Transverse colon (tissue), 4 donors: ENCODE data around the gene ZBTB48.

Experiments
- CTCF ChIP-seq, 5 experiments: fragments of 200-600 bp in 3 of 5; fragments of 450-650 bp in 2 of 5; sonication (generic) in 3 of 5; IDR thresholded peaks; 1 replicate in 2 of 5; 2 replicates in 3 of 5; pipeline ENCODE4 v1.5.1; 2016 to 2017; ENCODE audit warnings: antibody characterized with exemption in 5 of 5, inconsistent platforms in 3 of 5, mild to moderate bottlenecking in 2 of 5, moderate library complexity in 1 of 5
- POLR2AphosphoS5 ChIP-seq, 3 donors: sonication (generic); formaldehyde crosslinking; IDR thresholded peaks; one replicate each; pipeline ENCODE4 v1.6.1; 2016; ENCODE audit warnings: antibody characterized with exemption in 3 of 3

DNA sequence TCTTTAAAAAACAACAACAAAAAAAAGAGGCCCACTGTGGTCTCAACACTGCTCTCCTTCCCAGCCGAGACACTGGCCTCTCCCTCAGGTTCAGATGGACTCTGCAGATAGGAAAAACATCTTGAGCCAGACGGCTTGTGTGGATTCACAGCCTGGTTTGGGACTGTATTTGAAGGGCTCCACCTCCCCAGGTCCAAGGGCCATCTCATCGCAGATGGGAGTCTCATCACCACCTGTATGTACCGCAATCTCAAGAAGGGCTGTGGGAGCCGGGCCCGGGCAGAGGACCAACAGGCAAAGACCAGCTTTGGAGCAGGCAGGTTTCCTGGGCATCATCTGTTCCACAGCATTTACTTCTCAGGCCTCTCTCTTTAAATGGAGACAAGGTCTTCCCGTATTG, 10.3 kb downstream of the ZBTB48 start:
- TF ChIP-seq CTCF (IDR thresholded peaks at IDR 0.05), result no peak
- no peak for TF ChIP-seq POLR2AphosphoS5 (IDR thresholded peaks at IDR 0.05)
